H1 (cell line): Measurements from ENCODE around the gene BCAS3. TPM values are rescaled to one million over a fixed set of nuclear protein-coding genes. Genes with fewer than 3 reads are reported as not detected.
"Not testable (repeated sequence)": the region's sequence is repeated elsewhere in the genome, so short reads cannot be mapped to it uniquely, and the experiment has no call there.

Experiments
- CTCF ChIA-PET: fragments of 300-600 bp; sonication (Branson Sonifier 250); formaldehyde crosslinking; loops from one replicate; lab custom pipeline; 2021; ENCODE audit not compliant: partially characterized antibody; lab: Charles Lee
- POLR2A ChIA-PET: fragments of 300-600 bp; sonication (Branson Sonifier 250); formaldehyde crosslinking; loops from one replicate; lab custom pipeline; 2021; ENCODE audit warnings: inconsistent platforms; ENCODE audit not compliant: partially characterized antibody; lab: Charles Lee
- DNase-seq, 2 experiments: peaks; one replicate each; pipeline versions ENCODE4 v3.0.0 to v3.0.0-alpha.2; 2010 to 2022; ENCODE audit warnings: low spot score in 2 of 2, low read depth in 1 of 2, mixed read lengths in 1 of 2
- FAIRE-seq: peaks from 2 replicates; lab custom pipeline; 2011; peaks lifted over from hg19 to GRCh38; lab: Jason Lieb, UNC
- H2AFZ ChIP-seq: 2 replicates; pipeline ENCODE4 v1.8.1; 2012; ENCODE audit warnings: low read length, inconsistent platforms
- H2AK5ac ChIP-seq: 2 replicates; pipeline ENCODE4 v1.6.1; 2013; ENCODE audit warnings: low read depth, low read length
- H2BK120ac ChIP-seq: replicated peaks from 2 replicates; pipeline ENCODE3; 2013; ENCODE audit warnings: low read depth, low read length, inconsistent platforms
- H2BK12ac ChIP-seq: 2 replicates; pipeline ENCODE4 v1.6.1; 2013; ENCODE audit warnings: low read depth, low read length
- H2BK15ac ChIP-seq: 2 replicates; pipeline ENCODE4 v1.6.1; 2013; ENCODE audit warnings: low read length
- H2BK20ac ChIP-seq: 2 replicates; pipeline ENCODE4 v1.6.1; 2013; ENCODE audit warnings: low read length
- H2BK5ac ChIP-seq: 2 replicates; pipeline ENCODE4 v1.6.1; 2013; ENCODE audit warnings: low read depth, low read length
- H3K14ac ChIP-seq: 2 replicates; pipeline ENCODE4 v1.6.1; 2013; ENCODE audit warnings: inconsistent platforms; ENCODE audit not compliant: insufficient read length
- H3K18ac ChIP-seq: 2 replicates; pipeline ENCODE4 v1.6.1; 2013; ENCODE audit warnings: low read length; ENCODE audit errors: extremely low read depth
- H3K23ac ChIP-seq: 2 replicates; pipeline ENCODE4 v1.6.1; 2013; ENCODE audit warnings: inconsistent platforms; ENCODE audit not compliant: insufficient read length
- H3K23me2 ChIP-seq: 2 replicates; pipeline ENCODE4 v1.6.1; 2013; ENCODE audit warnings: low read depth, low read length
- H3K27ac ChIP-seq: 2 replicates; pipeline ENCODE4 v1.6.1; 2011; ENCODE audit warnings: low read depth, low read length, inconsistent platforms
- H3K27me3 ChIP-seq, 4 experiments: replicated peaks in 1 of 4; 1 replicate in 1 of 4; 2 replicates in 3 of 4; pipeline versions ENCODE4 v1.6.1 to v1.8.1; 2011 to 2013; ENCODE audit warnings: low read length in 3 of 4, mild to moderate bottlenecking in 3 of 4, inconsistent platforms in 2 of 4, mixed read lengths in 2 of 4, moderate library complexity in 1 of 4; ENCODE audit not compliant: control insufficient read depth in 3 of 4, insufficient read depth in 3 of 4; ENCODE audit errors: extremely low read depth in 1 of 4
- H3K36me3 ChIP-seq, 4 experiments: 2 replicates each; pipeline versions ENCODE4 v1.6.1 to v1.8.1; 2011 to 2013; ENCODE audit warnings: mild to moderate bottlenecking in 4 of 4, low read length in 3 of 4, moderate library complexity in 2 of 4, control low read depth in 1 of 4, inconsistent platforms in 1 of 4; ENCODE audit not compliant: insufficient read depth in 4 of 4, control insufficient read depth in 2 of 4
- H3K4ac ChIP-seq: replicated peaks from 2 replicates; pipeline ENCODE3; 2013; ENCODE audit warnings: low read length, low read depth, mixed read lengths, inconsistent platforms; ENCODE audit not compliant: insufficient read length
- H3K4me1 ChIP-seq, 4 experiments: replicated peaks in 1 of 4; 1 replicate in 1 of 4; 2 replicates in 3 of 4; pipeline versions ENCODE4 v1.6.1 to v1.8.1; 2011 to 2013; ENCODE audit warnings: low read length in 3 of 4, inconsistent platforms in 2 of 4, mixed read lengths in 1 of 4; ENCODE audit not compliant: insufficient read depth in 4 of 4, control insufficient read depth in 3 of 4
- H3K4me2 ChIP-seq, 2 experiments: 2 replicates each; pipeline versions ENCODE4 v1.6.1 to v1.8.1; 2011 to 2013; ENCODE audit warnings: low read depth in 2 of 2, low read length in 2 of 2, control low read depth in 1 of 2, inconsistent platforms in 1 of 2, mild to moderate bottlenecking in 1 of 2; ENCODE audit not compliant: insufficient read depth in 1 of 2
- H3K4me3 ChIP-seq, 4 experiments: fragments of 200-600, 300-600 bp in 1 of 4; sonication (generic), shearing (Covaris generic), sonication (Bioruptor Twin) in 1 of 4; 2 replicates each; pipeline versions ENCODE4 v1.5.1 to v1.8.1; 2011 to 2016; ENCODE audit warnings: low read length in 4 of 4, low read depth in 3 of 4, control low read depth in 2 of 4, inconsistent platforms in 2 of 4, mild to moderate bottlenecking in 2 of 4, mixed read lengths in 1 of 4, moderate library complexity in 1 of 4; ENCODE audit not compliant: insufficient read depth in 2 of 4; ENCODE audit errors: extremely low read depth in 1 of 4
- H3K56ac ChIP-seq: replicated peaks from 2 replicates; pipeline ENCODE3; 2013; ENCODE audit warnings: low read depth, mild to moderate bottlenecking, mixed read lengths, low read length, inconsistent platforms; ENCODE audit not compliant: insufficient read length
- H3K79me1 ChIP-seq: 2 replicates; pipeline ENCODE4 v1.6.1; 2013; ENCODE audit warnings: low read depth, low read length, control low read depth
- H3K79me2 ChIP-seq, 2 experiments: 2 replicates each; pipeline versions ENCODE4 v1.6.1 to v1.8.1; 2012 to 2013; ENCODE audit warnings: low read length in 2 of 2, mild to moderate bottlenecking in 2 of 2, inconsistent platforms in 1 of 2; ENCODE audit not compliant: insufficient read depth in 2 of 2, control insufficient read depth in 1 of 2
- H3K9ac ChIP-seq, 4 experiments: replicated peaks in 1 of 4; 1 replicate in 1 of 4; 2 replicates in 3 of 4; pipeline versions ENCODE4 v1.6.1 to v1.8.1; 2011 to 2013; ENCODE audit warnings: low read depth in 3 of 4, low read length in 3 of 4, control low read depth in 2 of 4, mild to moderate bottlenecking in 2 of 4, moderate library complexity in 2 of 4, inconsistent platforms in 1 of 4; ENCODE audit errors: extremely low read depth in 1 of 4
- H3K9me3 ChIP-seq, 2 experiments: 2 replicates each; pipeline versions ENCODE4 v1.6.1 to v1.8.1; 2012 to 2013; ENCODE audit warnings: mild to moderate bottlenecking in 2 of 2, moderate library complexity in 2 of 2, control low read depth in 1 of 2, inconsistent platforms in 1 of 2, low read depth in 1 of 2, low read length in 1 of 2, mixed read lengths in 1 of 2; ENCODE audit not compliant: insufficient read depth in 2 of 2
- H4K20me1 ChIP-seq, 2 experiments: replicated peaks in 1 of 2; 2 replicates each; pipeline versions ENCODE3 to v1.8.1; 2011 to 2013; ENCODE audit warnings: inconsistent platforms in 2 of 2, low read length in 2 of 2, mild to moderate bottlenecking in 1 of 2; ENCODE audit not compliant: insufficient read depth in 2 of 2, control insufficient read depth in 1 of 2
- H4K5ac ChIP-seq: 2 replicates; pipeline ENCODE4 v1.6.1; 2013; ENCODE audit warnings: low read length, low read depth, mixed read lengths, inconsistent platforms; ENCODE audit not compliant: insufficient read length
- H4K8ac ChIP-seq: 2 replicates; pipeline ENCODE4 v1.8.0; 2013; ENCODE audit warnings: mild to moderate bottlenecking, moderate library complexity, low read length, inconsistent platforms; ENCODE audit not compliant: insufficient read depth; ENCODE audit errors: extremely low read depth
- H4K91ac ChIP-seq: replicated peaks from 2 replicates; pipeline ENCODE3; 2013; ENCODE audit warnings: low read length, mixed read lengths, inconsistent platforms; ENCODE audit not compliant: insufficient read length
- KDM5A ChIP-seq: fragments of 200-600 bp; IDR thresholded peaks from 2 replicates; pipeline ENCODE4 v1.7.1; 2012; ENCODE audit warnings: mild to moderate bottlenecking, low read length, inconsistent platforms, mixed read lengths
- NRF1 ChIP-seq: IDR thresholded peaks from 2 replicates; pipeline ENCODE4 v1.6.1; 2011; ENCODE audit warnings: mild to moderate bottlenecking, low read depth, low read length, improper control_type of control experiment
- SIRT6 ChIP-seq: IDR thresholded peaks from one replicate; pipeline ENCODE4 v1.7.1; 2012; ENCODE audit warnings: low read length, inconsistent platforms
- SP2 ChIP-seq: IDR thresholded peaks from 2 replicates; pipeline ENCODE4 v1.6.1; 2012; ENCODE audit warnings: mild to moderate bottlenecking, low read length, inconsistent platforms
- TCF12 ChIP-seq: IDR thresholded peaks from 2 replicates; pipeline ENCODE4 v1.6.1; 2011; ENCODE audit warnings: low read depth, mild to moderate bottlenecking, low read length
- WGBS, 2 experiments: shearing (Covaris generic) in 1 of 2; methylation state at CpG; one replicate each; pipeline versions ENCODE4 v1.1.6 to v1.1.7; 2013 to 2015; ENCODE audit warnings: low lambda C conversion rate in 2 of 2, mixed read lengths in 2 of 2, inconsistent platforms in 1 of 2, low coverage in 1 of 2, missing lambda C conversion rate in 1 of 2; ENCODE audit not compliant: insufficient replicate concordance in 2 of 2, insufficient coverage in 1 of 2, insufficient read length in 1 of 2; ENCODE audit errors: extremely low coverage in 1 of 2, missing lambda C conversion rate in 1 of 2; 5-methylcytosine and 5-hydroxymethylcytosine counted together
- polyA plus RNA-seq, 7 experiments: library from polyadenylated mRNA; depleted of rRNA in 3 of 7; stranded (reverse) in 5 of 7; unstranded in 2 of 7; fragments of >200 nt in 5 of 7; fragments of 200-250 nt in 2 of 7; gene quantifications; 1 replicate in 5 of 7; 2 replicates in 1 of 7; 4 replicates in 1 of 7; pipeline versions ENCODE4 v1.2.1 to v1.2.3, GENCODE V29; 2011 to 2013; ENCODE audit warnings: missing spikeins in 2 of 7, mixed read lengths in 2 of 7
- total RNA-seq: library from RNA; stranded (reverse); fragmentation: NEBNext Ultra II Directional; extraction: Animal tissue kit (Norgen Biotek cat#: 25700); gene quantifications from 2 replicates; pipeline ENCODE4 v1.2.1, GENCODE V29; 2021
- TF ChIP-seq, protein P1 (sequence below), 3 experiments: IDR thresholded peaks; 1 replicate in 2 of 3; 2 replicates in 1 of 3; pipeline versions ENCODE4 v1.5.1 to v1.6.1; 2011; ENCODE audit warnings: low read length in 3 of 3, mild to moderate bottlenecking in 3 of 3, inconsistent platforms in 2 of 3, low read depth in 1 of 3, moderate library complexity in 1 of 3; ENCODE audit not compliant: insufficient read depth in 1 of 3; ENCODE audit errors: control extremely low read depth in 1 of 3

The BCAS3 gene
- total and polyA plus RNA-seq, 2 of the 8 experiments (the other 6 are each of a cell fraction or from before 2014, with no cell fraction given) = 9.9 to 13.3 TPM

GRCh38 chr17:60759756-60760155, 82.1 kb downstream of the BCAS3 start (continued):
- TF ChIP-seq, protein P1, sequence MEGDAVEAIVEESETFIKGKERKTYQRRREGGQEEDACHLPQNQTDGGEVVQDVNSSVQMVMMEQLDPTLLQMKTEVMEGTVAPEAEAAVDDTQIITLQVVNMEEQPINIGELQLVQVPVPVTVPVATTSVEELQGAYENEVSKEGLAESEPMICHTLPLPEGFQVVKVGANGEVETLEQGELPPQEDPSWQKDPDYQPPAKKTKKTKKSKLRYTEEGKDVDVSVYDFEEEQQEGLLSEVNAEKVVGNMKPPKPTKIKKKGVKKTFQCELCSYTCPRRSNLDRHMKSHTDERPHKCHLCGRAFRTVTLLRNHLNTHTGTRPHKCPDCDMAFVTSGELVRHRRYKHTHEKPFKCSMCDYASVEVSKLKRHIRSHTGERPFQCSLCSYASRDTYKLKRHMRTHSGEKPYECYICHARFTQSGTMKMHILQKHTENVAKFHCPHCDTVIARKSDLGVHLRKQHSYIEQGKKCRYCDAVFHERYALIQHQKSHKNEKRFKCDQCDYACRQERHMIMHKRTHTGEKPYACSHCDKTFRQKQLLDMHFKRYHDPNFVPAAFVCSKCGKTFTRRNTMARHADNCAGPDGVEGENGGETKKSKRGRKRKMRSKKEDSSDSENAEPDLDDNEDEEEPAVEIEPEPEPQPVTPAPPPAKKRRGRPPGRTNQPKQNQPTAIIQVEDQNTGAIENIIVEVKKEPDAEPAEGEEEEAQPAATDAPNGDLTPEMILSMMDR (IDR thresholded peaks at IDR 0.05; ENCODE audit: control extremely low read depth in 1 of 3, insufficient read depth in 1 of 3, low read depth in 1 of 3, low read length in 3 of 3) = no peak
- TF ChIP-seq KDM5A (no peak), SP2 (no peak), SIRT6 (no peak), TCF12 (no peak), NRF1 (no peak)

DNA sequence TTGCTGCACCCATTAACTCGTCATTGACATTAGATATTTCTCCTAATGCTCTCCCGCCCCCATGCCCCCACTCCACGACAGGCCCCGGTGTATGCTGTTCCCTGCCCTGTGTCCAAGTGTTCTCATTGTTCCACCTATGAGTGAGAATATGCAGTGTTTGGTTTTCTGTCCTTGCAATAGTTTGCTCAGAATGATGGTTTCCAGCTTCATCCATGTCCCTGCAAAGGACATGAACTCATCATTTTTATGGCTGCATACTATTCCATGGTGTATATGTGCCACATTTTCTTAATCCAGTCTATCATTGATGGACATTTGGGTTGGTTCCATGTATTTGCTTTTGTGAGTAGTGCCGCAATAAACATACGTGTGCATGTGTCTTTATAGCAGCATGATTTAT, 83.7 kb downstream of the BCAS3 start:
- CTCF ChIA-PET = interaction anchor here (0.9 kb wide), 1 partner anchor 13 kb away, joined by 3 read pairs; no protein-coding TSS in a partner anchor
- H3K18ac ChIP-seq, H3K27me3 ChIP-seq, H4K5ac ChIP-seq, H2BK5ac ChIP-seq, H4K8ac ChIP-seq, H2AFZ ChIP-seq, H3K36me3 ChIP-seq, H2AK5ac ChIP-seq, H2BK20ac ChIP-seq, H2BK15ac ChIP-seq, H3K56ac ChIP-seq, H3K4me2 ChIP-seq, H3K14ac ChIP-seq, H3K23ac ChIP-seq, H3K27ac ChIP-seq, DNase-seq, H3K4ac ChIP-seq, H3K23me2 ChIP-seq, H3K9ac ChIP-seq, H4K20me1 ChIP-seq, H4K91ac ChIP-seq, H3K4me1 ChIP-seq, H3K79me1 ChIP-seq, H3K79me2 ChIP-seq, H3K9me3 ChIP-seq, H2BK12ac ChIP-seq, H3K4me3 ChIP-seq, FAIRE-seq, H2BK120ac ChIP-seq, POLR2A ChIA-PET: not testable (repeated sequence)
- WGBS, 2 experiments = 92% methylated on average over 6 of the region's 6 CpGs; no CpG with 5 or more reads in 1 of the 2 experiments
